NT2/D1 (cell line): Measurements from ENCODE around the gene KAT14.
"Not testable (repeated sequence)": the region's sequence is repeated elsewhere in the genome, so short reads cannot be mapped to it uniquely, and the experiment has no call there.

Source experiments
- DNase-seq: peaks from one replicate; pipeline ENCODE4 v3.0.0-alpha.2; 2011; ENCODE audit warnings: low read depth, low spot score
- H3K27me3 ChIP-seq: 2 replicates; pipeline ENCODE4 v1.6.0; 2011; ENCODE audit warnings: mild to moderate bottlenecking; ENCODE audit not compliant: insufficient read length, insufficient read depth
- H3K36me3 ChIP-seq: 2 replicates; pipeline ENCODE4 v1.6.1; 2011; ENCODE audit warnings: mild to moderate bottlenecking, low read length, mixed read lengths; ENCODE audit not compliant: insufficient read depth, insufficient read length
- H3K4me1 ChIP-seq: 2 replicates; pipeline ENCODE4 v1.5.1; 2011; ENCODE audit not compliant: insufficient read depth, insufficient read length
- H3K4me3 ChIP-seq: 2 replicates; pipeline ENCODE4 v1.5.1; 2011; ENCODE audit warnings: low read depth; ENCODE audit not compliant: insufficient read length
- H3K9ac ChIP-seq: 2 replicates; pipeline ENCODE4 v1.6.0; 2011; ENCODE audit warnings: low read depth; ENCODE audit not compliant: insufficient read length
- H3K9me3 ChIP-seq: 2 replicates; pipeline ENCODE4 v1.5.1; 2011; ENCODE audit warnings: mild to moderate bottlenecking, low read length; ENCODE audit not compliant: insufficient read depth
- SUZ12 ChIP-seq: IDR thresholded peaks from 2 replicates; pipeline ENCODE4 v1.6.1; 2011; ENCODE audit not compliant: insufficient read length, insufficient read depth; ENCODE audit errors: extremely low read depth
- YY1 ChIP-seq: IDR thresholded peaks from 2 replicates; pipeline ENCODE4 v1.6.1; 2011; ENCODE audit not compliant: insufficient read length, insufficient read depth
- ZNF274 ChIP-seq: IDR thresholded peaks from 2 replicates; pipeline ENCODE4 v1.6.1; 2011; ENCODE audit warnings: mild to moderate bottlenecking, low read depth, low read length

Gene KAT14

GRCh38 chr20:18180815-18181214 is 43.2 kb downstream of the KAT14 start:
- no peak overlapping the region for H3K9ac ChIP-seq
- peaks cover 30% of the 10 kb centered on the region for H3K36me3 ChIP-seq
- H3K27me3 ChIP-seq = no peaks in the 10 kb centered on the region
- no peaks in the 10 kb centered on the region for H3K9me3 ChIP-seq
- H3K4me3 ChIP-seq = no peak overlapping the region
- no peak for DNase-seq
- no peak for TF ChIP-seq YY1
- no peak for TF ChIP-seq SUZ12
- TF ChIP-seq ZNF274 = no peak
- no peaks in the 10 kb centered on the region for H3K4me1 ChIP-seq

- Histone ChIP-seq H3K4me1 (no peaks in the 10 kb centered on the region), H3K9me3 (no peaks in the 10 kb centered on the region), H3K4me3 (no peak overlapping the region), H3K9ac (no peak overlapping the region), H3K36me3 (peaks cover 59% of the 10 kb centered on the region), H3K27me3 (no peaks in the 10 kb centered on the region)
- TF ChIP-seq ZNF274 (no peak), SUZ12 (no peak), YY1 (no peak)
- no peak for DNase-seq
These were observed 49.4 kb downstream of the KAT14 start for GRCh38 chr20:18187020-18187419.

GRCh38 chr20:18188434-18188833 is 50.8 kb downstream of the KAT14 start:
- Histone ChIP-seq H3K9me3 (no peaks in the 10 kb centered on the region; the same call in 1 of the 2 replicates), H3K4me3 (no peak overlapping the region), H3K9ac (no peak overlapping the region), H3K4me1 (no peaks in the 10 kb centered on the region), H3K27me3 (no peaks in the 10 kb centered on the region), H3K36me3 (peaks cover 50% of the 10 kb centered on the region)
- no peak for DNase-seq
- TF ChIP-seq ZNF274 = no peak
- TF ChIP-seq SUZ12 = no peak
- no peak for TF ChIP-seq YY1

- H3K36me3 ChIP-seq = peaks cover 33% of the 10 kb centered on the region
- no peak for DNase-seq
These were observed 52.9 kb downstream of the KAT14 start for GRCh38 chr20:18190338-18191233.

GRCh38 chr20:18191306-18191705 is 53.6 kb downstream of the KAT14 start:
- Histone ChIP-seq H3K27me3 (no peaks in the 10 kb centered on the region), H3K4me1 (no peaks in the 10 kb centered on the region), H3K9me3 (no peaks in the 10 kb centered on the region; the same call in 1 of the 2 replicates), H3K9ac (no peak overlapping the region), H3K36me3 (peaks cover 26% of the 10 kb centered on the region), H3K4me3 (no peak overlapping the region)
- TF ChIP-seq SUZ12 (no peak), ZNF274 (no peak), YY1 (no peak)
- no peak for DNase-seq

More at GRCh38 chr20:18190338-18191233, 52.9 kb downstream of the KAT14 start:
- Histone ChIP-seq H3K27me3 (no peaks in the 10 kb centered on the region), H3K9ac (no peak overlapping the region), H3K4me1 (no peaks in the 10 kb centered on the region), H3K9me3 (no peaks in the 10 kb centered on the region; the same call in 1 of the 2 replicates), H3K4me3 (no peak overlapping the region)
- no peak for TF ChIP-seq YY1
- no peak for TF ChIP-seq SUZ12

- DNase-seq, H3K27me3 ChIP-seq, H3K4me3 ChIP-seq, H3K4me1 ChIP-seq, H3K9me3 ChIP-seq, H3K9ac ChIP-seq, H3K36me3 ChIP-seq: not testable (repeated sequence)
These were observed 56.8 kb downstream of the KAT14 start for GRCh38 chr20:18194461-18194860.

GRCh38 chr20:18195931-18196330 is 58.3 kb downstream of the KAT14 start:
- Histone ChIP-seq H3K4me3 (no peak overlapping the region), H3K4me1 (no peaks in the 10 kb centered on the region), H3K36me3 (no peaks in the 10 kb centered on the region), H3K9ac (no peak overlapping the region), H3K27me3 (no peaks in the 10 kb centered on the region), H3K9me3 (no peaks in the 10 kb centered on the region; the same call in 1 of the 2 replicates)
- no peak for TF ChIP-seq SUZ12
- TF ChIP-seq YY1 = no peak
- TF ChIP-seq ZNF274 = no peak
- no peak for DNase-seq
